GM18907 (cell line): Measurements from ENCODE around the gene METTL2A.
"Not testable (repeated sequence)": the region's sequence is repeated elsewhere in the genome, so short reads cannot be mapped to it uniquely, and the experiment has no call there.

Source experiments
- ATAC-seq: cut with Tn5 transposase; IDR thresholded peaks from one replicate; pipeline ENCODE4 v1.9.1; 2021; ENCODE audit warnings: mild to moderate bottlenecking, moderate library complexity; ENCODE audit not compliant: unreplicated experiment

The METTL2A gene, protein sequence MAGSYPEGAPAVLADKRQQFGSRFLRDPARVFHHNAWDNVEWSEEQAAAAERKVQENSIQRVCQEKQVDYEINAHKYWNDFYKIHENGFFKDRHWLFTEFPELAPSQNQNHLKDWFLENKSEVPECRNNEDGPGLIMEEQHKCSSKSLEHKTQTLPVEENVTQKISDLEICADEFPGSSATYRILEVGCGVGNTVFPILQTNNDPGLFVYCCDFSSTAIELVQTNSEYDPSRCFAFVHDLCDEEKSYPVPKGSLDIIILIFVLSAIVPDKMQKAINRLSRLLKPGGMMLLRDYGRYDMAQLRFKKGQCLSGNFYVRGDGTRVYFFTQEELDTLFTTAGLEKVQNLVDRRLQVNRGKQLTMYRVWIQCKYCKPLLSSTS

GRCh38 chr17:62423647-62424461 is at the start of gene METTL2A:
Gene METTL2A (plus strand): TSS chr17:62423897. CDS start chr17:62423903, 6 bp downstream.
- peak; percentile 94 for ATAC-seq

DNA sequence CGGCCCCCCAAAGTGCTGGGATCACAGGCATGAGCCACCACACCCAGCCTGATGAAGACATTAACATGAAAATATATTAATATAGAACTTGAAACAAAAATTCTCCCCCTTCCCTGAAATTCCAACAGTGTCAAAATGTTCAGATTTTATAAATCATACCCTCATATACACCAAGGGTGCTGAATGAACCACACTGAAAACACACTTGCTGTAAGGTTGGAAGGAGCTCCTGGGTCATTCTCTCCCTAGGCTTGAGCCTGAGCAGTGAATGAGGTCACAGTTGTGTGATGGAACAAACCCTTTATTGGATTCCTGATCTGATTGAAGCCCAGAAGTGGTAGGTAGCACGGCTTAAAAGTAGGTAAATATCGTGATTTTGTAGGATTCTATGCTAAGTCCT is 43.4 kb upstream of the METTL2A start, which contains the start of gene EFCAB3:
TSS of gene EFCAB3 (plus strand) at position 301 of the 400 bp plus-strand sequence. CDS start 2,427 bp downstream, outside the sequence.
- no peak for ATAC-seq

GRCh38 chr17:62381561-62381960 is 42.1 kb upstream of the METTL2A start:
- ATAC-seq: no peak

GRCh38 chr17:62388856-62389255 is 34.8 kb upstream of the METTL2A start:
- ATAC-seq: no peak

- ATAC-seq: no peak
Measured at GRCh38 chr17:62392908-62393307, 30.8 kb upstream of the METTL2A start.

- no peak for ATAC-seq
Measured at GRCh38 chr17:62398891-62399290, 24.8 kb upstream of the METTL2A start.

- ATAC-seq: no peak
Measured at GRCh38 chr17:62405451-62405850, 18.2 kb upstream of the METTL2A start.

- not testable (repeated sequence) for ATAC-seq
Measured at GRCh38 chr17:62413090-62413489, 10.6 kb upstream of the METTL2A start.

GRCh38 chr17:62426214-62426613 is 2.5 kb downstream of the METTL2A start:
- ATAC-seq: not testable (repeated sequence)

- not testable (repeated sequence) for ATAC-seq
Measured at GRCh38 chr17:62435251-62435650, 11.6 kb downstream of the METTL2A start.

DNA sequence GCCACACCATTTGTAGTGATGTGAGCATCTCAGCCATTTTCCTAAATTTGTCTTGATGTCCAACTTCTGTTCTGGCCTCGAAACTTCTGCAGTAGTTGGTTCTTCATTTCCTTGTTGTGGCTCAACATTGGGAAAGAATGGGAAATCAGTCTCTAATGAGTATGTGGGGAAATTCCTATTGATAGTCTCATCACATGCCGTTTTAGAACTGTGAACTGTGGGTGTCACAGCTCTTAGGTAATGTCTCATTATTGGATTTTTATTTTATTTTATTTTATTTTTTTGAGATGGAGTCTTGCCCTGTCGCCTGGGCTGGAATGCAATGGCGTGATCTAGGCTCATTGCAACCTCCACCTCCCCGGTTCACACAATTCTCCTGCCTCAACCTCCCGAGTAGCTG is 17.5 kb downstream of the METTL2A start:
- ATAC-seq: not testable (repeated sequence)

DNA sequence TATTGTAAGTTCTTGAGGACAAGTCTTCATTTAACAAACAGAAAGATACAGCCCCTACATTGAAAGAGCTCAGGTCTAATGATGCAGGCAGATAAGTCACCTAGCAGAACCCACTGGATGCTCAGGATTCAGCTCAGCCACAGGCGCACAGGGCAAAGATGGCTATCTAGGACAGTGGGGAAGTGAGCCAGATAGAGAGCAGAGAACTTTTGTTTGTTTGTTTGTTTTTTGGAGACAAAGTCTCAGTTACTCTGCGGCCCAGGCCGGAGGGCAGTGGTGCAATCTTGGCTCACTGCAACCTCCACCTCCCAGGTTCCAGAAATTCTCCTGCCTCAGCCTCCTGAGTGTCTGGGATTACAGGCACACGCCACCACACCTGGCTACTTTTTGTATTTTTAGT is 20.4 kb downstream of the METTL2A start:
- no peak for ATAC-seq

GRCh38 chr17:62445791-62446190 is 22.1 kb downstream of the METTL2A start:
- ATAC-seq: not testable (repeated sequence)

GRCh38 chr17:62452195-62452594 is 28.5 kb downstream of the METTL2A start:
- not testable (repeated sequence) for ATAC-seq

DNA sequence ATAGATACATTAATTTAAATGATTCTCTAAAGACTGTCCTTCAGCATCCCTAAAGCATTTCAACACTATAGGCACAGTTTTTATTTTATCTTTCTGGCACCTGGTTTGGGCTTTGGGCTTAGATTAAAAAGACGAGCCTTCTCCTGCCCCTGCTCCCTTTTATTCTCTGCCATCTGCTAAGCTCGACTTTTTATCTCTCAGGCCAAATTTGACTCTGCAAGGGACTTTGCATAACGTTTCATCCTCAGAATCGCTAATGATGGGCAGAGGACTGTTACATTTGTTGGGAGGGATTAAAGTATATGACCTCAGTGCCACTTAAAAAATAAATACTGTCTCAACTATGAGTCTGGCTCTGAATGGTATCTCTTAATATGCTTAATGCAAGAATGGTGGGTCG is 29.3 kb downstream of the METTL2A start:
- ATAC-seq: not testable (repeated sequence)

GRCh38 chr17:62453656-62454055 is 30.0 kb downstream of the METTL2A start:
- peak; percentile 28 for ATAC-seq

GRCh38 chr17:62454111-62454510 is 30.4 kb downstream of the METTL2A start:
- ATAC-seq: peak; percentile 63

DNA sequence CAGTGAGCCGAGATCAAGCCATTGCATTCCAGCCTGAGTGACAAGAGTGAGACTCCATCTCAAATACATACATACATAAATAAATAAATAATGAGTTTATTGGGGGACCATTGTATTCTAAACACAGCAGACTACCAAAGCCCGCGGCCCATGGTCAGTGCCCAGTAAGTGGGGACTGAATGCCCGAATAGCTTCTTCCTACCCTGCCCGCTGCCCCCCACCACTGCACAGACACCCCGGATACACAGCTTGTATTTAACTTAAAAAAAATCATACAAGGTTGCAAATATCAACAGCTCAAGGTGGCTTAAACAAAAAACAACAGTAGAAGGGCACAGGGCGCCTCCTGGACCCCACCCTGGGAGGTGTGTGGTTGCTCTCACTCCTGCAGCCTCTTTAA is 32.3 kb downstream of the METTL2A start:
- no peak for ATAC-seq

DNA sequence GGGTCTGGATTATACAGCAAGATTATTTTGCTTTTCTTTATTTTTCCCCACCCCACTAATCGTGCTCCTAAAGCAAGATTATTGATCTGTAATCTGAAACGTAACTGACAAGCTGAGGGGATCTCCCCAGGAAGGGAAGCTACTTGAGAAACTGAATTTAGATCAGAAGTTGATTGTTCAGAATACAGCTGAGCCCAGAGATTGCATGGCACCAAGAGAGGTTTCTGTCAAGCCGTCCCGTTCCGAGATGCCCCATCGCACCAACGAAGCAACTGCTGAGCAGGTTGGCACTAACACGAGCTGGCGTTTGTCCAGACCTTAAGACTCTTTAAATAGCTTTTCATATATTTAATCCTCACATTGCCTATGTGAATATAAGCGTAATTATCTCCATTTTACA is 34.8 kb downstream of the METTL2A start:
- peak; percentile 40 for ATAC-seq

- not testable (repeated sequence) for ATAC-seq
Measured at GRCh38 chr17:62464422-62464821, 40.7 kb downstream of the METTL2A start.

DNA sequence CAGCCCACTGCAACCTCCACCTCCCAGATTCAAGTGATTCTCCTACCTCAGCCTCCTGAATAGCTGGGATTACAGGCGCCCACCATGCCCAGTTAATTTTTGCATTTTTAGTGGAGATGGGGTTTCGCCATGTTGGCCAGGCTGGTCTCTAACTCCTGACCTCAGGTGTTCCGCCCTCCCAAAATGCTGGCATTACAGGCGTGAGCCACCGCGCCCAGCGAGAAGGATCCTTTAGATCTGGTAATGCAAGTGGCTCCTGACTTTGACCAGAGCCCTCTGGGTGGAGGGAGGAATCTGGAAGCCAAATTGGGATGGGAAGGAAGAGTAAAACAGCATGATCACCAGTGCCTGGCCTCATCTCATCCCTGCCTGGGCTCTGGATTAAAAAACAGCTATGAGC is 41.6 kb downstream of the METTL2A start:
- ATAC-seq: not testable (repeated sequence)
